Hepatic stellate cell (primary cell): ENCODE measurements around the gene TRIP6.
"Not testable (repeated sequence)": the region's sequence is repeated elsewhere in the genome, so short reads cannot be mapped to it uniquely, and the experiment has no call there.

ENCODE experiments used
- DNase-seq: peaks from one replicate; pipeline ENCODE4 v3.0.0; 2011; ENCODE audit warnings: low spot score

Gene TRIP6

GRCh38 chr7:100919335-100919734 is 52.1 kb downstream of the TRIP6 start:
- not testable (repeated sequence) for DNase-seq

GRCh38 chr7:100919779-100920437 is 52.7 kb downstream of the TRIP6 start:
- DNase-seq: not testable (repeated sequence)

DNA sequence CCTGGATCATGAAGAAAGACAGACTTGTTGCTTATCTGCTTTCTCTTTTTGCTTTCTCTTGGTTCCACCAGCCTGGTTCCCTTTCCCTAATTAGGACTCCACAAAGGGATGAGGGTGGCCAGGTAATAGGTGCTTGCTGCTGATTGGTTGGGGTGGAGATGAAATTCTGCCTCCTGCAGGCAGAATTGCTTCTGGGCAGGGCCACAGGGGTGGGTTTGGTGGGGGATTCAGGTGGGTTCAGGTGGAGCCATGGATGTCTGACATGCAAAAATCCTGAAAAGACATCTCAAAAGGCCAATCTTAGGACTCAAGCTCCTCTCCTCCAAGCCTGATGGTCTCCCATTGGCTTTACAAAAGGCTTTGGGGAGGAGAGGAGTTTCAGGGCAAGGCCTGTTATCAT is 53.9 kb downstream of the TRIP6 start:
- DNase-seq: no peak
